Measurements from ENCODE around the gene AAMP. TPM values are rescaled to one million over a fixed set of nuclear protein-coding genes. Genes with fewer than 3 reads are reported as not detected.
A peak's percentile ranks its signal among the peaks of the same experiment; 100 is the strongest.

The AAMP gene
- total RNA-seq, 2 donors from 2014 or later, result 95.9 to 97.5 TPM

- TF ChIP-seq CTCF (IDR thresholded peaks at IDR 0.05), result no peak
- DNase-seq (ENCODE audit: low spot score) (peak; percentile 93), ATAC-seq (ENCODE audit: insufficient number of reproducible peaks, low FRiP score, low read depth) (peak; percentile 77)
- Histone ChIP-seq H3K36me3 (peaks cover under 1% of the 10 kb centered on the region), H3K27me3 (replicated peaks; ENCODE audit: insufficient read depth) (no peaks in the 10 kb centered on the region), H3K27ac (peak overlapping the region; percentile 98 to 99), H3K4me1 (ENCODE audit: control insufficient read depth in 1 of 2, low read depth in 2 of 2) (peaks cover 71 to 90% of the 10 kb centered on the region in 2 donors), H3K9me3 (no peaks in the 10 kb centered on the region), H3K4me3 (peak overlapping the region; percentile 63)
Measured at GRCh38 chr2:218286570-218287459, 16.9 kb upstream of the AAMP start.

GRCh38 chr2:218285604-218286003, 15.7 kb upstream of the AAMP start:
- Histone ChIP-seq H3K4me3 (peak overlapping the region; percentile 63), H3K27ac (peak overlapping the region; percentile 98 to 99), H3K4me1 (ENCODE audit: control insufficient read depth in 1 of 2, low read depth in 2 of 2) (peaks cover 79 to 94% of the 10 kb centered on the region in 2 donors), H3K9me3 (no peaks in the 10 kb centered on the region), H3K27me3 (replicated peaks; ENCODE audit: insufficient read depth) (no peaks in the 10 kb centered on the region), H3K36me3 (peaks cover 12% of the 10 kb centered on the region)
- DNase-seq (ENCODE audit: low spot score), result peak; percentile 69
- no peak for TF ChIP-seq CTCF (IDR thresholded peaks at IDR 0.05)
- ATAC-seq (ENCODE audit: insufficient number of reproducible peaks, low FRiP score, low read depth), result peak; percentile 18

- ATAC-seq (ENCODE audit: insufficient number of reproducible peaks, low FRiP score, low read depth) (no peak), DNase-seq (ENCODE audit: low spot score) (no peak)
- Histone ChIP-seq H3K4me3 (peak overlapping the region; percentile 67), H3K36me3 (peaks cover 26% of the 10 kb centered on the region), H3K27ac (peak overlapping the region; percentile 98 to 99), H3K9me3 (no peaks in the 10 kb centered on the region), H3K4me1 (ENCODE audit: control insufficient read depth in 1 of 2, low read depth in 2 of 2) (peaks cover 68 to 91% of the 10 kb centered on the region in 2 donors), H3K27me3 (replicated peaks; ENCODE audit: insufficient read depth) (no peaks in the 10 kb centered on the region)
- no peak for TF ChIP-seq CTCF (IDR thresholded peaks at IDR 0.05)
Measured at GRCh38 chr2:218284106-218284811, 14.3 kb upstream of the AAMP start.

- TF ChIP-seq CTCF (IDR thresholded peaks at IDR 0.05), result no peak
- ATAC-seq (ENCODE audit: insufficient number of reproducible peaks, low FRiP score, low read depth) (peak; percentile 6), DNase-seq (ENCODE audit: low spot score) (peak; percentile 49)
- H3K27me3 ChIP-seq (replicated peaks; ENCODE audit: insufficient read depth), result no peaks in the 10 kb centered on the region
- H3K4me3 ChIP-seq, result peak overlapping the region; percentile 54
- peaks cover 52 to 72% of the 10 kb centered on the region in 2 donors for H3K4me1 ChIP-seq (ENCODE audit: control insufficient read depth in 1 of 2, low read depth in 2 of 2)
- peaks cover 44% of the 10 kb centered on the region for H3K36me3 ChIP-seq
- peak overlapping the region; percentile 98 to 99 for H3K27ac ChIP-seq
- H3K9me3 ChIP-seq, result no peaks in the 10 kb centered on the region
Measured at GRCh38 chr2:218282173-218282991, 12.4 kb upstream of the AAMP start.

Data from thoracic aorta (tissue), 2 donors.